NCI-H2107 (cell line): ENCODE measurements around the gene HK3.

ENCODE experiments used
- DNase-seq: peaks from one replicate; lab custom pipeline; 2025; lab: John Stamatoyannopoulos, UW

HK3 gene, protein sequence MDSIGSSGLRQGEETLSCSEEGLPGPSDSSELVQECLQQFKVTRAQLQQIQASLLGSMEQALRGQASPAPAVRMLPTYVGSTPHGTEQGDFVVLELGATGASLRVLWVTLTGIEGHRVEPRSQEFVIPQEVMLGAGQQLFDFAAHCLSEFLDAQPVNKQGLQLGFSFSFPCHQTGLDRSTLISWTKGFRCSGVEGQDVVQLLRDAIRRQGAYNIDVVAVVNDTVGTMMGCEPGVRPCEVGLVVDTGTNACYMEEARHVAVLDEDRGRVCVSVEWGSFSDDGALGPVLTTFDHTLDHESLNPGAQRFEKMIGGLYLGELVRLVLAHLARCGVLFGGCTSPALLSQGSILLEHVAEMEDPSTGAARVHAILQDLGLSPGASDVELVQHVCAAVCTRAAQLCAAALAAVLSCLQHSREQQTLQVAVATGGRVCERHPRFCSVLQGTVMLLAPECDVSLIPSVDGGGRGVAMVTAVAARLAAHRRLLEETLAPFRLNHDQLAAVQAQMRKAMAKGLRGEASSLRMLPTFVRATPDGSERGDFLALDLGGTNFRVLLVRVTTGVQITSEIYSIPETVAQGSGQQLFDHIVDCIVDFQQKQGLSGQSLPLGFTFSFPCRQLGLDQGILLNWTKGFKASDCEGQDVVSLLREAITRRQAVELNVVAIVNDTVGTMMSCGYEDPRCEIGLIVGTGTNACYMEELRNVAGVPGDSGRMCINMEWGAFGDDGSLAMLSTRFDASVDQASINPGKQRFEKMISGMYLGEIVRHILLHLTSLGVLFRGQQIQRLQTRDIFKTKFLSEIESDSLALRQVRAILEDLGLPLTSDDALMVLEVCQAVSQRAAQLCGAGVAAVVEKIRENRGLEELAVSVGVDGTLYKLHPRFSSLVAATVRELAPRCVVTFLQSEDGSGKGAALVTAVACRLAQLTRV

DNA sequence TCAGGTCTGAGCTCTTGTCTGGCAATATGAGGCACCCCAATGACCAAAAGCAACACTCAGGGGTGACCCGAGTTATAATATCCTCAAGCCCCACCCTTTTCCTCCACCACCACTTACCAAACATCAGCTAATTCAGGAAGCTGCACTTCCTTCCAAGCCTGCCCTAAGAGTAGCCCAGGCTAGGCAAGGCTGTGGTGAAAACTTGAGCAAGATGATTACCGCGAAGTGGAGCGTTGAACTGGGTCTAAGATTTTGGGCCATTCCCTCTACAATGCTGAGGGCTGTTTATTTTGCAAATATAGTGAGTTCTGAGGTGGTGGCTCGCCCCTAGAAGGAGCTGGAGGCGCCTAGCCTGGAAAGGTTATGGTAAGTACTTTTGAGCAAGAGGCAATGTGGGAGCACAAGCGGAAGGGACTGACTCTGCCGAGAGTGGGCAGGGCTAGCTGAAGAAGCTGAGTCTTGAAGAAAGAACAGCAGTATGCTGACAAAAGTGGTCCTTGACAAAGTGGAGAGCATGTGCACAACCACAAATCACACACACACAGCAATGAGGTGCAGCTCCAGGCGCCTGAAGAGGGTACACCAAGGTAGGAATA lies at the start of gene HK3:
TSS of gene HK3 (minus strand) at position 51 of the 596 bp plus-strand sequence. CDS start 3,187 bp downstream, outside the sequence.
- DNase-seq: no peak

DNA sequence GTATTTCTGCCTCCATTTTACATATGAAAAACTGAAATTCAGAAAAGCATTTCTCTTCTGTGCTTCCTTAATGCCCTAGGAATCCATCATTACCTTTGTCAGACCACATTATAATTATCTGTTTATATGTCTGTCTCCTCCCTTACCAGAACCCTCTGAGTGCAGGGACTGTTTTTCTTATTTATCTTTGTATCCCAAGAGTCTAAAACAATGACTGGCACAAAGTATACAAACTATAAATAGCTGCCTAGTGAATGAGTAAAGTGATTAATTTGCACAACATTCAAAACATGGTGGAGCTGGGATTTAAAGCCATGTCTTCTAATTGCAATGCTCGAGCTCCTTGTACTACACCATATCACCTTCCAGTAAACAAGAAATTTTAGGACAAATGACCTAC lies 49.3 kb upstream of the HK3 start:
- DNase-seq: no peak

DNA sequence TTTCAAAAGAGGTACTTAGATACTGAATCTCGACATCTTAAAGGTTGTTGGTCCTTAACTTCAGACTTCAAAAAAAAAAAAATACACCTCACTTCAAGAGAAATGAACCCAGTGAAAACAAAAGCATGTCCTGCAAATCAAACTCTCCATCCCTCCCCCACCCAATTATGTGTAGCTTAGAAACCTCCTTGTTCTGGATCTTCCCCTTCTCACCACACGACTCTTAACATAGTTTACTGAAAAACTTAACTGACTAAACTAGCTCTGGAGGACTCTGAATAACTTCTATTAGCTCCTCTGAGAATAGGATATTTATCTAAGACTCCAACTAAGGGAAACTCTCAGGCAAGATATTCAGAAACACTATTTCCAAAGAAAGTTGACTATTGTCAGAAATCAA lies 48.7 kb upstream of the HK3 start:
- DNase-seq: no peak

DNA sequence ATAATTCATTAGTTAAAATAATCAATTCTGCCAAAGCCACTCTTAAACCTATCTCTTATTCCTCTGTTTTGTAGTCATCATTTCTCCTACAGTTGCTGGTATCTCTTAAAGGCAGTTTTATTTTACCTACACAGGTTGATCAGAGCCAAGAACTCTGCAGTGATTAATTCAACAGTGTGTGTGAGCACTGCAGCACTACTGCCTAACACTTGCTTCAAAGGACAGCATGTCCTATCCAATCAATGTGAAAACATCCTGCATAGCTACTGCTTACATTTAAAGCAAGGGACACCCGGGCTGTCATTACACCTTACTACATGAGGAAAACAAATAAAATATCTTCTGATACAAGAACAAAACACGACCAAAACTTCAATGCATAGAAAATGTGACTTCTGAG lies 45.1 kb upstream of the HK3 start:
- DNase-seq: no peak

DNA sequence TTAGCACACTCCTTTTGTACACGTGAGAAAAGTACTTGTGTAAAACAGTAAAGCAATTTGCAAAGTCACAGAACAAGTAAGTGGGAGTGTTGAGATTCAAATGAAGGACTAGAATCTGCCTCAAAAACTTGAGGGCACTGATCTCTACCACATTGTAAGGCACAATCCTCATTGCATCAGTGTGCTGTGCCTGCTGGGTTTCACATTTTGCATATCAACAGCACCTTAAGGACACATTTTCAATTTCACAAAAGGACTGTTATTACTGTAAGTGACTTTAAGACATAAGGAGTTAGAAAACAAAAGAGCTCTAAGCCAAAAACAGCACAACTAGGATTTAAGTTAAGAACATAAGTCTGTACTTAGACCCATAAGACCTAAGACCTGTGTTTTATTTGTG lies 44.7 kb upstream of the HK3 start:
- DNase-seq: no peak

DNA sequence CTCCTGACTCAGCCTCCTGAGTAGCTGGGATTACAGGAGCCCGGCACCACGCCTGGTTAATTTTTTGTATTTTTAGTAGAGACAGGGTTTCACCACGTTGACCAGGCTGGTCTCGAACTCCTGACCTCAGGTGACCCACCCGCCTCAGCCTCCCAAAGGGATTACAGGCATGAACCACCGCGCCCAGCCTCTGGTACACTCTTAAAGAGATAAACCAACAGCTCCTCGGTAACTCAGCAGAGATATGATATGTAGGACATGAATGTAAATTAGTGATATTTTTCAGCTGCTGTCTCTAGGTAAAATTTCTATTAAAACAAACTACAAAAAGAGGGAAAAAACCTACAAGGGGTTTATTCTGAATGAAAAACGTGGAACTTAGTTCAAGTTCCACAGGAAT lies 42.8 kb upstream of the HK3 start:
- no peak for DNase-seq

DNA sequence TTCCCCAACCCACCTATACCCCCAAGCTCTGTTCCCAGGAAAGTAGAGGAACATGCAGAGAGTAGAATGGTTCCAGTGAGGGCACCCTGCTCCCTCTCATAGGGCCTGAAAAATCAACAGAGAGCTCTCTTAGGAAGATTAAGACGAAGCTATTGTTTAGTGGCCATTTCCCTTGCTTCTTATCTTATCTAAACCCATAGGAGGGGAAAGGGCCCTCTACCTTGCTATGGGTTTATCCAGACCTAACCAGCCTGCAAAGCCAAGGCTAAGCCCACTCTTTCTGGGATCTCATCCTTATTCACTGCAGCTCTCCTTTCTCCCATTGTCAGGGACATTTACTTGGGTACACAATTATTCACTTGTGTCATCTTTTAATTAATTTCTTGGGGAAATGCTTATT lies 39.3 kb upstream of the HK3 start:
- DNase-seq: no peak

DNA sequence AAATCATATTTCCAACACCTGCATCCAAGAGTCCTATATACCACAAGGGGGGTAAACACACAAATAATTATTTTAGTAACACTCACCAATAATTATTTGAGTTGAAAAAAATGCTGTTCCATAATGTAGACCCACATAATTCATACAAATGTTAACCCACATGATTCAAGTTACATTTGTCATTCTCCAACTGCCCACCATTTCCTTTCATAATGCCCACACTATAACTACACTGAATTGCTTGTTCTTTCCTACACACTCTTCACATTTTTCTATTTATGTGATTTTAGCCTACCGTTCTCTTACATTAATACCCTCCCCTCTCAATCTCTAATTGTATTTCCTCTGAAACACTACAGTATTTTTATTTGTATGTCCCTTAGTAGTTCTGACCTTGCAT lies 35.9 kb upstream of the HK3 start:
- no peak for DNase-seq

DNA sequence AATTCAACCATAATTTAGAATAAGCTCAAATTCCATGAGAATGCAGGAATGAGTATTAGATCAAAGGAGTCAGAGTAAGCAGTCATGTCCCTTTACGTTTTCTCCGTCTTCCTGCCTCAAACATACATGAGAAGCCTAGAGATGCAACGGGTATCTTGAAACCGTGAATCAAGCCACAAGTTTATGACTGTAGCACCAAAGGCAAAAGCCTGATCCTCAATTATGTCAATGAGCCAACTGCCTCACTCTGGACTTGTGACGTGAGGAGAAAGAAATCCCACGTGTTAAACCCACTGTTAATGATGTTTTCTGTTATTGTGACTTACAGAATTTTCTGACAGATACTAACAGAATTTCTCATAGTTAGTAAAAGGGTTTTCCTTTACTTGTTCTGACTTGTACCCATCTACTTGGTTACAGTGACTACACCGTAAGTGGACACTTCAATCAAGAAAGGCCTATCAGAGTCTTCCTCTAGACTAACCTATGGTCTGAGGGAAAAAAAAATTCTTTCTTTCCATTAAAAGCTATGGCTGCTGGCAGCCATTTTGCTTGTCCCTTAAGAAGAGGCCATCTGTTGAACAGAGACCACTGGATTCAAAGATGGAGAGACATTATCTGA lies 35.3 kb upstream of the HK3 start:
- no peak for DNase-seq

DNA sequence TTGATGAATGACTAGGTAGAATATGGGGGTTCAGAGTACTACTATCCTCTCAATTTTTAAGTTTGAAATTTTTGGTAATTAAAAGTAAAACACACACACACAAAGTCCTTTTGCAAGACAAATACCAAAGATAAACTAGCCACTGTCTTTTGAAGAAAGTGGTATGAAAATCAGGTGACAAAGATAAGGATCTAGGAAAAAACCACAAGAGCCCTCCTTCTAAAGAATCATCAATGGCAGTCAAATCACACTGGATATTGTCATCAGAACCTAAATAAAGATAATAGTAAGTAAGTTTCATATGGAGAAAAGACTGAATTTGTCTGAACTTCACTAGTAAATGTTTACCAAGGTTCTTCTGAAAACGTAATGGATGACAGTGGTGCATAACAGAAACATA lies 30.5 kb upstream of the HK3 start:
- DNase-seq: no peak

DNA sequence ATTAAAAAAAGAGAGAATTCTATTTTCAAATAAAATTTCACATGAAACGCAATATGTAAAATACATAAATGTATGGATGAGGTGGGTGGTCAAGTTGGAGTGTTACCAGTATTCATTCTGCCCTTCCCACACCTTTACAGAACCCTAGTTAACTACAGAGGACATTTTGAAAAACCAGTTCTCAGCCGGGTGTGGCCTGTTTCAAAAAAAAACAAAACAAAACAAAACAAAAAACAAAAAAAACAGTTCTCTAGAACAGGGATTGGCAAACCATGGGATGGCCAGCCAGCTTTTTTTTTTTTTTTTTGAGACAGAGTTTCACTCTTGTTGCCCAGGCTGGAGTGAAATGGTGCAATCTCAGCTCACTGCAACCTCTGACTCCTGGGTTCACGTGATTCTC lies 28.4 kb upstream of the HK3 start:
- DNase-seq: no peak

DNA sequence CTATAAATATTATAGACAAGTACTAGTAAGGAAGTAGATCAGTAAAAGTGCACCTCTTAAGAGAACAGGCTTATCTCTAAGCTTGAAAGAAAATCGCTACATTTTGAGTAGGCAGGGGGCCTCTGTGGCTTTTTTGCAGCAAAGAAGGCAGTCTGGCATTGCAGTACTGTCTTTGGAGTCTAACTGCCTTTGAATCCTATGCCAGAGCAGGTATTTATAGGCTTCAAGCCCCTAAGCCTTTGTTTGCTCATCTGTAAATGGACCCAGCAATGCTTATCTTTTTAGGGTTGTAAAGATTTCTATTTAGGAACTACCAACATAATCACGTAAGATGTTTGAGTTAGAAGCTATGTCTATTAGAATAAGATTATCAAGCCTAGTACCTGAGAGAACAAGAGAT lies 23.7 kb upstream of the HK3 start:
- no peak for DNase-seq

DNA sequence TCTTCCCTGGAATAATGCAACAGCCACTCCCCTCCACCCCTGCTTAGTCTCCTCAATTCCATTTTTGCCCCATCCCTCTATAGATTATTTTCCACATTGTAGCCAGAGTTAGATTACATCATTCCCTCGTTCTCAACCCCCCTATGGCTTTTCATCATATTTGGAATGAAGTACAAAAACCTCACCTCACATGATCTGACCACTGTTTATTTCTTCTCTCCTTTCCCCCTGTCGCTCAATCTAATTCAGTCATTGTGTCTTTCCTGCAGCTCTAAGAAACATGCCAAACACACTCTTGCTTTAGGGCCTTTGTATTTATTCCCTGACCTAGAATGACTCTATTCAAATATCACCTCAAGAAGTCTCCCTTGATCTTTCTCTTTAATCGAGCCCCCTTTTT lies 22.6 kb upstream of the HK3 start:
- no peak for DNase-seq

DNA sequence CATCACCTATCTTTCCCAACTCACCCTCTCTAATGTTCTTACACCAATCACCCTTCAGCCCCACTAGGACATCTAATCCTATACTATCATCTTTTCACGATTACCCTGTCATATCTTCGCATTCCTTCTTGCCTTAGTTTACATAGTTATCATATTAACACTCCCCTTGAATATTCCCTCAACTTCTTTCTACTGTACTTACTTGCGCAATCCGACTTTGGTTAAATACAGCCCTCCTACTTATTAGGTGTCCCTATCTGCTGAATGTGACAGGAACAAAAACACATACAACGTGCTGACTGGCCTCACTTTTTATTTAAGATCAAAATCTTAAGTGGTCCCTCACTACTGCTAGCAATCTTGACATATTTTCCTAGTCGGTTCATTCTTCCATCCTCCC lies 19.5 kb upstream of the HK3 start:
- no peak for DNase-seq

DNA sequence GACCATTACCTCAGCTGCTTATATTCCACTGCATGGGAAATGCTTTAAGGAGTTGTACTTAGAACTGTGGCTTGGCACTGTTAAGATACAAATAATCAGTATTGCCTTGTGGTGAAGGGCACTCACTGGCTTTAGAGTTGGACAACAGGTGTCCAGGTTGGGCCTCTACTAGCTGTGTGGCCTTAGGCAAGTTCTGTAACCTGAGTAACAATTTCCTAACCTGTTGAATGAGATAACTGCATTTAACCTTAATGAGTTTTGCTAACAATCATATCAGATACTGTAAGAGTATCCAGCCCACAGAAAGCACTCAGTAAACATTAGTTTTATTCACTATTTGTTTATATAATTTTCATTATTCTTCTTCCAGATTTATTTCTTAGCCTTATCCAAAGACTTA lies 17.2 kb upstream of the HK3 start:
- DNase-seq: no peak

DNA sequence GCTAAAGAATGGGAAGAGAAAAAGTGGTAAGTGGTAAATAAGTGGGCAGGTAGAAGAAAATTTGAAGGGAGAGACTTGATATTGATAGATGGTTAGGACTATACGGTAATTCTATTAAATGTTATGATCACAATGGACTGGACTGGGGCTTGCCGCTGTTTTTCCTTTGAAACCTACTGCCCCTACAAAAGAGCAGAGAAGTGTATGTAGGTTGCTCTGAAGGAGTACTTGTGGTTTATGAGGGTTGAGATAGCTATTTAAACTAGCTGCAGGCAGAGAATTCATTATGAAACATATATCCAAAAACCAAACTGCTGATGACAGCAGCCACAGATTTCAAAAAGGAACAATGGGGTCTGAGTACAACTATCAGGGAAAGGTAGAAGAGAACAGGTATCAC lies 16.8 kb upstream of the HK3 start:
- no peak for DNase-seq

DNA sequence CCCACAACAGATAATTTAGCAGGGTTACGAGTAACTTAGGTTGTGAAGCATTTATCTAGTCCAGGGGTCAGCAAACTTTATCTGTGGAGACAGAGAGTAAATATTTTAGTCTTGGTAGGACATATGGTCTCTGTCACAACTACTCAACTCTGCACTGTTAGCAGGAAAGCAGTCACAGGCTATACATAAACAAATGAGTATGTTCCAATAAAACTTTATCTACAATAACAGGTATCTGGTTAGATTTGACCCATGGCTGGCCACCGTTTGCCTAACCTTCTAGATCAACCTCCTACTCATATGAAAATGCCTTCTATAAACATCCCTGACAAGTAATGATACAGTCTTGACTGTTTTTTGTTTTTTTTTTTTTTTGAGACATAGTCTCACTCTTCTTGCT lies 13.0 kb upstream of the HK3 start:
- no peak for DNase-seq

DNA sequence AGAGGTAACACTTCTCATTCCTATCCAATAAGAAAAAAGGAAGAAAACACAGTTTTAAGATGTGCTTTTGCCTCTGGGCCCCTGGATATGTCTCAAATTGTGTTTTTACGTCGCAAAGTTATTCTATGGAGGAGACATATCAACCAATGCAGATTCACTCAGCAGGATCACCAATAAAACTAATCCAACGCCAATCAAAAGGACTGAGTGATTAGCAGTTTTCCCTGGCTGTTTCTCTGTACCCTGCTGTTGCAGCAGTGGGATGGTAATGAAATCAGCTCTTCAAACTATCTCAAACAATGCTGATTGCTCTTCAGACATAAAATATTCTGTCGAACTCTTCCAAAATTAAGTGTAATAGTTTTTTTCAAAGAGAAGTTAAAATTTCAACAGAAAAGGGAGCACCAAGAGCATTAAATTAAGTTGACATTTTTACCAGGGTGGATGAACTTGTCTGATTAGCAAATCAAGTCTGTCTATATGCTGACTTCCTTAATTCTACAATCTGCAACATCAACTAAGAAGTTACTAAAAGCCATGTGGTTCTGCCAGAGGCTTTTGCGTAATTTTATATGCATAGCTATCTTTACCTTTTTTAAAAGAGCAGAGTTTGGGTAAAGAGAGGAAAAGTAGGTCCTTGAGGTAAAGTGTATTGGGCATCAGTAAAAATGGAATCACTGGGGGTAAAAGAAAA lies 9.7 kb upstream of the HK3 start:
- DNase-seq: no peak

DNA sequence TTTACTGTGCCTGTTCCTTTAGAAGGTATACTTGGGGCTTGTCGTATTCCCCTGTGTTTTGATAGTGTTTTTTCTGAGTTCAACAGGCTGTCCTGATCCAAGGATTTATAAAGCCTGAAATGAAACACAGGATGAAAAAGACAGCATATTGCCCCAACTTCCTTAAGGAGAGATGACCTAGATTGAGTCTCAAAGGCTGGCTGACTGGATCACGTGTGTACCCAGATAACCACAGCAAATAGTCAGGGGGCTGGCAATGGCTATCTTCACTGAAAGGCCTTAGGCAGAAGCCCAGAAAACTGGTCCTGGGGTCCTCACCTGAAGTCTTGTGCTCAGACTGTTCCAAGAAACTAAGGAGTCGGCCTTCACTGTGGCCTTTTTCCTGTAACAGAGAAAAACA lies 7.7 kb upstream of the HK3 start:
- no peak for DNase-seq

DNA sequence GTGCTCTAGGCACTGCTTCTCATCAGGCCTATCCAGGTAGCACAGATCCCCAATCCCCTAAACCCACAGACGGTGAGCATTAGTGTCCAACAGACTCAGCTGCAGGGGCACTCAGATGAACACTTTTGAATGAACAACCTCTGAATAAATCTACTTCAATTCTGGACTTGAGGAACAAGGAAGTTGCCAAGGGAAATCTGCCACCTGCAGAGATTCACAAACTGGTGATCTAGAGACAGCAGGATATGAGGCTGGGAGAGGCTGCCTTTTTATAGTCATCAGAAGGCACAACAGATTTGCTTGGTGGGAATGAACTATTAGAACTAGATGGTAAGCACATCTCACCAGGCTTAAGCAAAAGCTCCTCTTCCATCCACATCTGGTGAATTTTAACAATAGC lies 7.0 kb upstream of the HK3 start:
- DNase-seq: no peak

DNA sequence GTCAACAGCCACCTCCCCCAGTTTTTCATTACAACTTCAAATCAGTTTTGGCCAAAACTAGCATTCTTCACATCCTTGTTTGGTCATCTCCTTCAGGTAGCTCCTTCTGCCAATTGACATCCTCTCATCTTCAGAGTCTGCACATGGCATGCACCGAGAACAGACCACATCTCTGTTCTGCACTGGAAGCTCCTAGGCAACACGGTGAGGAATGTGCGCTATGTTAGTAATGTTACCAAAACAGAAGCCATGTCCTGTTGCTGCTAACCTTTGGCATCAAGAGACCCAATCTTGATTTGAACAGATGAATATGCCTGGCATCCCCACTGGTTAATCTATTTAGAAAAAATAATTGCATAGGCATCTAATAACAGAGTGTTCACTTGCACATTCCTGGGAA lies 5.1 kb upstream of the HK3 start:
- DNase-seq: no peak
